ENCODE data around the gene SMARCAL1.

DNA sequence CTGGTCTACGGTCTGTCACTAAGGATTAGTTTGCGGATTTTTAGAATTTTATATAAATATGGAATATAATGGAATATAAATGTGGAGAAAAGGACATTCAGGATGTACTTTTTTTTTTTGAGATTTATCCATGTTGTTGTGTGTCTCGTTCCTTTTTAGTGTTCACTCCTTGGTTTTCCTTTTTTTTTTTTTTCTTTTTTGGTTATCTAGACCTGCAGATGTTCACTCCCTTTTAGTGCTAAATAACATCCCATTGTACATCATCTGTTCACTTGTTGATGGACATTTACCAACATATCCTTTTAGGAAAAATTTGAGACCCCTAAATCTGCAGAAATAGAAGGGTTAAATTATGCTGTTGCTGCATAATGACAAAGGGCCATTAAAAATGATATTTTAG is 60.9 kb downstream of the SMARCAL1 start:
- TF ChIP-seq, protein P1, sequence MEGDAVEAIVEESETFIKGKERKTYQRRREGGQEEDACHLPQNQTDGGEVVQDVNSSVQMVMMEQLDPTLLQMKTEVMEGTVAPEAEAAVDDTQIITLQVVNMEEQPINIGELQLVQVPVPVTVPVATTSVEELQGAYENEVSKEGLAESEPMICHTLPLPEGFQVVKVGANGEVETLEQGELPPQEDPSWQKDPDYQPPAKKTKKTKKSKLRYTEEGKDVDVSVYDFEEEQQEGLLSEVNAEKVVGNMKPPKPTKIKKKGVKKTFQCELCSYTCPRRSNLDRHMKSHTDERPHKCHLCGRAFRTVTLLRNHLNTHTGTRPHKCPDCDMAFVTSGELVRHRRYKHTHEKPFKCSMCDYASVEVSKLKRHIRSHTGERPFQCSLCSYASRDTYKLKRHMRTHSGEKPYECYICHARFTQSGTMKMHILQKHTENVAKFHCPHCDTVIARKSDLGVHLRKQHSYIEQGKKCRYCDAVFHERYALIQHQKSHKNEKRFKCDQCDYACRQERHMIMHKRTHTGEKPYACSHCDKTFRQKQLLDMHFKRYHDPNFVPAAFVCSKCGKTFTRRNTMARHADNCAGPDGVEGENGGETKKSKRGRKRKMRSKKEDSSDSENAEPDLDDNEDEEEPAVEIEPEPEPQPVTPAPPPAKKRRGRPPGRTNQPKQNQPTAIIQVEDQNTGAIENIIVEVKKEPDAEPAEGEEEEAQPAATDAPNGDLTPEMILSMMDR (IDR thresholded peaks at IDR 0.05): no peak
- TF ChIP-seq ATF3 (CRISPR knock-in tag; conservative IDR thresholded peaks at IDR 0.05): no peak
- no peak for TF ChIP-seq ZBTB43 (CRISPR knock-in tag; IDR thresholded peaks at IDR 0.05)
- no peak for TF ChIP-seq HMGXB4 (CRISPR knock-in tag; IDR thresholded peaks at IDR 0.05)
- no peak for TF ChIP-seq ZNF317 (CRISPR knock-in tag; IDR thresholded peaks at IDR 0.05; ENCODE audit: borderline replicate concordance, low read depth)
- no peak for TF ChIP-seq ZNF281 (CRISPR knock-in tag; IDR thresholded peaks at IDR 0.05)
